Suprapubic skin (tissue), 4 donors: ENCODE results near the gene PCBP4. TPM values are rescaled to one million over a fixed set of nuclear protein-coding genes. Genes with fewer than 3 reads are reported as not detected.

ENCODE experiments used
- DNase-seq, 2 donors: peaks; one replicate each; pipeline ENCODE4 v3.0.0-alpha.2; 2019; ENCODE audit warnings: low spot score in 2 of 2
- H3K27ac ChIP-seq: fragments of 200-600 bp; sonication (generic); one replicate; pipeline ENCODE4 v1.5.1; 2019
- H3K27me3 ChIP-seq: fragments of 200-600 bp; sonication (generic); one replicate; pipeline ENCODE4 v1.5.1; 2019
- H3K36me3 ChIP-seq: fragments of 200-600 bp; sonication (generic); one replicate; pipeline ENCODE4 v1.5.1; 2019
- H3K4me1 ChIP-seq: fragments of 200-600 bp; sonication (generic); one replicate; pipeline ENCODE4 v1.5.1; 2019
- H3K4me3 ChIP-seq: fragments of 200-600 bp; sonication (generic); one replicate; pipeline ENCODE4 v1.5.1; 2019; ENCODE audit warnings: mild to moderate bottlenecking
- H3K9me3 ChIP-seq: fragments of 200-600 bp; sonication (generic); one replicate; pipeline ENCODE4 v1.5.1; 2019
- EP300 ChIP-seq: sonication (generic); formaldehyde crosslinking; IDR thresholded peaks from one replicate; pipeline ENCODE4 v1.6.1; 2017; ENCODE audit warnings: antibody characterized with exemption
- POLR2A ChIP-seq, 2 donors: fragments of 450-650 bp; IDR thresholded peaks; one replicate each; pipeline ENCODE4 v1.6.1; 2017; ENCODE audit warnings: antibody characterized with exemption in 2 of 2, mild to moderate bottlenecking in 2 of 2, moderate library complexity in 2 of 2
- POLR2AphosphoS5 ChIP-seq, 3 donors: sonication (generic); formaldehyde crosslinking; IDR thresholded peaks; one replicate each; pipeline ENCODE4 v1.6.1; 2017; ENCODE audit warnings: antibody characterized with exemption in 3 of 3
- WGBS: methylation state at CpG from one replicate; pipeline ENCODE4 v1.1.5; 2018; 5-methylcytosine and 5-hydroxymethylcytosine counted together
- total RNA-seq, 4 donors: library from RNA; depleted of rRNA; stranded (reverse); fragments of >200 nt; gene quantifications; one replicate each; pipeline ENCODE4 v1.1.0, GENCODE V29; 2016
- TF ChIP-seq, protein P1 (sequence below), 2 donors: fragments of 200-600 bp in 1 of 2; fragments of 450-650 bp in 1 of 2; sonication (generic) in 1 of 2; IDR thresholded peaks; one replicate each; pipeline ENCODE4 v1.5.1; 2016 to 2019; ENCODE audit warnings: antibody characterized with exemption in 2 of 2, mild to moderate bottlenecking in 1 of 2, moderate library complexity in 1 of 2

PCBP4 gene
- total RNA-seq, 4 donors from 2014 or later, result 24.6 to 32.1 (median 28.6) TPM

DNA sequence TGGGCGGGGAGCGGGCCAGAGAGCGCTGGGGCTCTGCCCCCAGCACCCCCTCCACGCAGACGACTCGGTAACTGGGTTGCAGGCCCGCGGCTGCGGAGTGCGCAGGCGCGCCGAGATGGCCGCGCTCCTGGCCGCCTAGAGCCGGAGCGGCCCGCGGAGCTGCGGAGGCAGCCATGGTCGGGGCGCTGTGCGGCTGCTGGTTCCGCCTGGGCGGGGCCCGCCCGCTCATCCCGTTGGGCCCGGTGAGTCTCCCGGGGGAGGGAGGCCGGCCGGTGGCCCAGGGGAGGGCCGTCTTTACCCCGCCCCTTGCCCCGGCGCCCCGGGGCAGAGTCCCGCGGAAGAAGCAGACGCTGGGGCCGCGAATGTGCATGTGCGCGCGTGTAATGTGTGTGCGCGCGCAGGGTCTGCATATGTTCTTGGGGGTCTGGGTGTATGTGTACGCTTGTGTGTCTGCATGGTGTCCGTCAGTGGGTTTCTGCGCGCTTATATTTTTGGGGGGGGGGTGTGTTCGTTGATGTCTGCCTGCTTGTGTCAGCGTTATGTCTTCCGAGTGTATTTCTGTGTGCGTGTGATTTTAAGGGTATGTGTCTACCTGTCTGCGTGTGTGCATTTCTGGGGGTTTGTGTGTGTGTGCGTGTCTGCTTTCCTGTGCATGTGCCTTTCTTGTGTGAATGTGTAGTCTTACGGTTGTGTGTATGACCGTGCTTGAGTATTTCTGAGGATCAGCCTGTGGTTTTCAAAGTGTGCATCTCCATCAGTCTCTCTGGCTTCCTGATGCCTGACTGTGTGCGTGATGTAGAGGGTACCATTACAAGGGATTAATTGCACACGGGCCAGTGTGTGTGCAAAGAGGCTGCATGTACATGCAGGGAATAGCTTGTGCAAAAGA, 8.0 kb upstream of the PCBP4 start, which contains the start of gene ABHD14A:
ABHD14A (plus strand) TSS at position 102 of the 889 bp plus-strand sequence; CDS start at position 174, 72 bp downstream.
- Histone ChIP-seq H3K27me3 (no peaks in the 10 kb centered on the region), H3K4me3 (peak within 1 kb of the TSS; percentile 56), H3K27ac (peak within 1 kb of the TSS; percentile 79), H3K36me3 (peaks cover 1% of the 10 kb centered on the region), H3K9me3 (no peaks in the 10 kb centered on the region), H3K4me1 (peaks cover 67% of the 10 kb centered on the region)
- TF ChIP-seq, protein P1, sequence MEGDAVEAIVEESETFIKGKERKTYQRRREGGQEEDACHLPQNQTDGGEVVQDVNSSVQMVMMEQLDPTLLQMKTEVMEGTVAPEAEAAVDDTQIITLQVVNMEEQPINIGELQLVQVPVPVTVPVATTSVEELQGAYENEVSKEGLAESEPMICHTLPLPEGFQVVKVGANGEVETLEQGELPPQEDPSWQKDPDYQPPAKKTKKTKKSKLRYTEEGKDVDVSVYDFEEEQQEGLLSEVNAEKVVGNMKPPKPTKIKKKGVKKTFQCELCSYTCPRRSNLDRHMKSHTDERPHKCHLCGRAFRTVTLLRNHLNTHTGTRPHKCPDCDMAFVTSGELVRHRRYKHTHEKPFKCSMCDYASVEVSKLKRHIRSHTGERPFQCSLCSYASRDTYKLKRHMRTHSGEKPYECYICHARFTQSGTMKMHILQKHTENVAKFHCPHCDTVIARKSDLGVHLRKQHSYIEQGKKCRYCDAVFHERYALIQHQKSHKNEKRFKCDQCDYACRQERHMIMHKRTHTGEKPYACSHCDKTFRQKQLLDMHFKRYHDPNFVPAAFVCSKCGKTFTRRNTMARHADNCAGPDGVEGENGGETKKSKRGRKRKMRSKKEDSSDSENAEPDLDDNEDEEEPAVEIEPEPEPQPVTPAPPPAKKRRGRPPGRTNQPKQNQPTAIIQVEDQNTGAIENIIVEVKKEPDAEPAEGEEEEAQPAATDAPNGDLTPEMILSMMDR (IDR thresholded peaks at IDR 0.05), result no peak
- peak; percentile 1 to 25 for TF ChIP-seq POLR2A (IDR thresholded peaks at IDR 0.05)
- WGBS, result 1% methylated on average over 9 of the region's 63 CpGs
- no peak for DNase-seq

DNA sequence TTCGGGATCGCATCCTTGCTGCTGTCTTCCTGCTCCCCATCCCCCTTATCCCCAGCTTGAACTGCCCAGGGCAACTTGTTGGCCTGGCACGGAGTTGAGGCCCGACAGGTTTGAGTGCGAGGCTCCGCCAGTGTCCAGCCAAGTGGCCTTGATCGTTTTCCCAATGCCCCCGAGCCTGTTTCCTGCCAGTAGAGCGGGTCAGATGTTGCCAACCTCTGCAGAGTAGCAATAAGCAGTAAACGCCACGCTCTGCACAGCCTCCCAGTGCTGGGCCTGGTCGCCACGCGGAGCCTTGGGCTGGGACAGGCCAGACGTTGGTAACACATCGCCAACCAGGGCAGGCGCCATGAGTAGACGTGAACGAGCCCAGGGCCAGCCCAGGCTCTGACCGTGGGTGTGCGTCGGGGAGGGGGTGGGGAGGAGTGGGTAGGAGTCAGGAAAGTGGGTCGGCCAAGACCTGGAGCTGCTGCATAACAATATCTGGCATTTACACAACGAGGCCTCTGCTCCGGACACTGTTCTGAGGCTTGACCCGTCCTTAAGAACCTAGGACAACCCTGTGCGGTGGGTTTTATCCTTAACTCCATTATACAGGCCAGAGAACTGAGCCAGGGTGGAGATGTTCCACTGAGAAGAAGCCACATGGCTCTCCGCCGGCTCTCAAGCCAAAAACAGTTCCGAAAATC, 7.2 kb upstream of the PCBP4 start:
- Histone ChIP-seq H3K27ac (peak overlapping the region; percentile 79), H3K9me3 (no peaks in the 10 kb centered on the region), H3K4me3 (peak overlapping the region; percentile 56), H3K36me3 (no peaks in the 10 kb centered on the region), H3K27me3 (no peaks in the 10 kb centered on the region), H3K4me1 (peaks cover 72% of the 10 kb centered on the region)
- TF ChIP-seq, protein P1 (IDR thresholded peaks at IDR 0.05), result no peak
- TF ChIP-seq POLR2A (IDR thresholded peaks at IDR 0.05) (no peak), EP300 (no peak), POLR2AphosphoS5 (IDR thresholded peaks at IDR 0.05) (no peak)
- DNase-seq, result no peak
- 4% methylated on average over 14 of the region's 30 CpGs for WGBS

DNA sequence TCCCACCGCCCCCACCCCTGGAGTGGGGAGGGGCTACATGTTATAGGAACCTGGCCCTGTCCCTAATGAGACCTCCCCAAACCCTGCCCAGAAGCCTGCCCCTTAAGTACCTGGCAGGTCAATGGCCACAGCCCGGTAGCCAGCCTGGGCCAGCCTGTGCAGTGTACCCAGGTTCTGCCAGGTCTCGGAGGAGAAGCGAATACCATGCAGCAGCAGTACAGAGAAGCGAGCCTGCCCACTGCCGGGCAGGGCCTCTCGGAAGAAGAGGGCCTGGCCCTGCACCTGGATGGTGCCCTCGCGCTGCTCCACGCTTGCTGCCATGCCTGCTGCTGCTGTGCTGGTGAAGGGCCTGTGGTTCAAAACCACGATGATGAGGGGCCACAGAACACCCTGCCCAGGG, 4.1 kb upstream of the PCBP4 start:
- Histone ChIP-seq H3K4me1 (peaks cover 80% of the 10 kb centered on the region), H3K9me3 (no peaks in the 10 kb centered on the region), H3K27ac (no peak overlapping the region), H3K36me3 (no peaks in the 10 kb centered on the region), H3K4me3 (no peak overlapping the region), H3K27me3 (no peaks in the 10 kb centered on the region)
- TF ChIP-seq EP300 (no peak), POLR2AphosphoS5 (IDR thresholded peaks at IDR 0.05) (no peak), POLR2A (IDR thresholded peaks at IDR 0.05) (no peak)
- TF ChIP-seq, protein P1 (IDR thresholded peaks at IDR 0.05), result no peak
- WGBS, result 83% methylated on average over 3 of the region's 11 CpGs
- DNase-seq, result no peak

DNA sequence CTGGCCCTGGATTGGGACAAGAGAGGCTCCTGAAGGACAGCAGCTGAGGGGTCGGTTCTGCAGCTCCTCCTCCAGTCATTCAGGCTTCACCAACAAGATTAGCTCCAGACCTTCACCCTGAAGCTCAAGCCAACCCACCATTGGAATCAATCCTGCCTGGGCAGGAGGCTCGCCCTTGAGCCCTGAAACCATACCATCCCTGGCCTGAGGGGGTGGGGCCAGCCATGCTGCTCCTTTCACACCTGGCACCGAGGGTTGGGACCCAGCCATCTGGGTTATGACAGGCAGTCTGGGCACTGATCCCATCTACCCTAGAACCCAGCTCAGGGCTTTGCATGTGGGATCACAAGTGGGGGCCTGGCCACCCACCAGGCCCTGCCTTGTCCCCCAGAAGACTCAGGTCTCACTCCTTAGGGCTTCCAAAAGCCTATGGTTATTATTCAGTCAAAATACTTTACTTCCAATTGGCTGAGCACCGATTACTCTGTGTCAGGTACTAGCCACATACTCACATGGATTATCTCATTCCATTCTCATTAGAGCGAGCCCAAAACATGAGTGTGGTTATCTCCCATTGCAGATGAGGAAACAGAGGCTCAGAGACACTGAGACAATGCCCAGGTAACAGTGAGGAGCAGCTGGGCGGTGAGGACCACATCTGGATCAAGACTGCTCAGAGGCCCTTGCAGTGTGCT, 3.5 kb upstream of the PCBP4 start:
- DNase-seq, result no peak
- H3K27ac ChIP-seq, result no peak overlapping the region
- WGBS, result 63% methylated on average over 4 of the region's 6 CpGs
- no peaks in the 10 kb centered on the region for H3K27me3 ChIP-seq
- H3K9me3 ChIP-seq, result no peaks in the 10 kb centered on the region
- H3K36me3 ChIP-seq, result no peaks in the 10 kb centered on the region
- no peak overlapping the region for H3K4me3 ChIP-seq
- TF ChIP-seq POLR2A (IDR thresholded peaks at IDR 0.05) (no peak), EP300 (no peak), POLR2AphosphoS5 (IDR thresholded peaks at IDR 0.05) (no peak)
- TF ChIP-seq, protein P1 (IDR thresholded peaks at IDR 0.05), result no peak
- peaks cover 81% of the 10 kb centered on the region for H3K4me1 ChIP-seq
